ENCODE results near the gene DNAJB7.

GRCh38 chr22:40838486-40838885 is 23.4 kb downstream of the DNAJB7 start:
- TF ChIP-seq POLR2A (IDR thresholded peaks at IDR 0.05) (no peak), CTCF (IDR thresholded peaks at IDR 0.05) (no peak)
